ENCODE data around the gene DNAAF1. TPM values are rescaled to one million over a fixed set of nuclear protein-coding genes. Genes with fewer than 3 reads are reported as not detected.
"Not testable (repeated sequence)": the region's sequence is repeated elsewhere in the genome, so short reads cannot be mapped to it uniquely, and the experiment has no call there.

The DNAAF1 gene
- total RNA-seq, 1 donor from 2014 or later: not detected

DNA sequence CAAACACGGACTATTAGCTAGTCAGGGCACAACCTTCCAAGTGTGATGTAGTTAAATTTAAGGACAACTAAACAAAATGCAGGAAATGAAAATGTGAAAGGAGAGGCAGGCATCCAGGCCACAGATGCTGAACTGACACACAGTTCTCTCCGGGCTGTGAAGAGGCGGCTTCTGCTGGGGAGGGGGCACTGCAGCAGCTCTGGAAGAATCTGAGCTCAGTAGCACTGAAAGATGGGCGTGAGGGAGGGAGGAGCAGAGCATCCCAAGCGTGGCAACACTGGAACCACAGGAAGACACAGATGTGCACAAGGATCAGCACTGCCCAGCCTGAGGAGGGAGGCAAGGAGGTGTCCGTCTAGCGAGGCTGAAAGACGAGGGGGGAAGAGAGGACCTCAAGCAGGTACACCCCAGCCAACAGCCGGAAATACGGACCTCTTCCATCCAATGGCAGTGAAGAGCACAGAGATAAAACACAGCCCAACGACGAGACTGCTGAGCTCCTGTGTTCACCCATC is 39.8 kb upstream of the DNAAF1 start:
- DNase-seq (ENCODE audit: low read depth): no peak
- no peak overlapping the region for H3K4me3 ChIP-seq (ENCODE audit: low read depth, low read length)
- TF ChIP-seq, protein P1, sequence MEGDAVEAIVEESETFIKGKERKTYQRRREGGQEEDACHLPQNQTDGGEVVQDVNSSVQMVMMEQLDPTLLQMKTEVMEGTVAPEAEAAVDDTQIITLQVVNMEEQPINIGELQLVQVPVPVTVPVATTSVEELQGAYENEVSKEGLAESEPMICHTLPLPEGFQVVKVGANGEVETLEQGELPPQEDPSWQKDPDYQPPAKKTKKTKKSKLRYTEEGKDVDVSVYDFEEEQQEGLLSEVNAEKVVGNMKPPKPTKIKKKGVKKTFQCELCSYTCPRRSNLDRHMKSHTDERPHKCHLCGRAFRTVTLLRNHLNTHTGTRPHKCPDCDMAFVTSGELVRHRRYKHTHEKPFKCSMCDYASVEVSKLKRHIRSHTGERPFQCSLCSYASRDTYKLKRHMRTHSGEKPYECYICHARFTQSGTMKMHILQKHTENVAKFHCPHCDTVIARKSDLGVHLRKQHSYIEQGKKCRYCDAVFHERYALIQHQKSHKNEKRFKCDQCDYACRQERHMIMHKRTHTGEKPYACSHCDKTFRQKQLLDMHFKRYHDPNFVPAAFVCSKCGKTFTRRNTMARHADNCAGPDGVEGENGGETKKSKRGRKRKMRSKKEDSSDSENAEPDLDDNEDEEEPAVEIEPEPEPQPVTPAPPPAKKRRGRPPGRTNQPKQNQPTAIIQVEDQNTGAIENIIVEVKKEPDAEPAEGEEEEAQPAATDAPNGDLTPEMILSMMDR (conservative IDR thresholded peaks at IDR 0.05; ENCODE audit: low read depth, low read length): no peak

DNA sequence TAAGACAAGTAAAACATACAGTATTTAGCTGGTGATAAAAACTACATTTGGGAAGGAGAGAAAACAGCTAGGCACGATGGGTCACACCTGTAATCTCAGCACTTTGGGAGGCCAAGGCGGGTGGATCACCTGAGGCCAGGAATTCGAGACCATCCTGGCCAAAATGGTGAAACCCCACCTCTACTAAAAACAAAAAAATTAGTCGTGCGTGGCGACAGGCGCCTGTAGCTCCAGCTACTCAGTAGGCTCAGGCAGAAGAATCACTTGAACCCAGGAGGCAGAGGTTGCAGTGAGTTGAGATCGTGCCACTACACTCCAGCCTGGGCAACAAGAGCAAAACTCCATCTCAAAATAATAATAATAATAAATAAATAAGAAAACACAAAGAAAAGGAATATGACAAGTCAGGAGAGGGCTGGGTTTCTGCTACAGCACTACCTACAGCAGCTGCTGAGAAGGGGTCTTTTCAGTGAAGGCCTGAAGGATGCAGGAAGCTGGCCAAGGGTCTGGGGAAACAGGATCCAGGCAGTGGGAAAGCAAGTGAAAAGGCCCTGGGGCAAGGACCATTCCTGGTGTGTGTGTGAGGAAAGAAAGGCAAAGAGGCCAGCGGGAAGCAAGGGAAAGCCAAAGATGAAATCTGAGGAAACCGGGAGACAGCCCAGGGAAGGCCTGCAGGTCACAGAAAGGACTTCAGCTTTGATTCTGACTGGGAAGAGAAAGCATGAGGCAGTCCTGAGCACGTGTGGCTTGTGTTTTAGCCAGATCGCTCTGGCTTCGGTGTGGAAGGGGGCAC is 39.0 kb upstream of the DNAAF1 start:
- no peak for DNase-seq (ENCODE audit: low read depth)
- TF ChIP-seq, protein P1 (conservative IDR thresholded peaks at IDR 0.05; ENCODE audit: low read depth, low read length): no peak
- H3K4me3 ChIP-seq (ENCODE audit: low read depth, low read length): no peak overlapping the region

DNA sequence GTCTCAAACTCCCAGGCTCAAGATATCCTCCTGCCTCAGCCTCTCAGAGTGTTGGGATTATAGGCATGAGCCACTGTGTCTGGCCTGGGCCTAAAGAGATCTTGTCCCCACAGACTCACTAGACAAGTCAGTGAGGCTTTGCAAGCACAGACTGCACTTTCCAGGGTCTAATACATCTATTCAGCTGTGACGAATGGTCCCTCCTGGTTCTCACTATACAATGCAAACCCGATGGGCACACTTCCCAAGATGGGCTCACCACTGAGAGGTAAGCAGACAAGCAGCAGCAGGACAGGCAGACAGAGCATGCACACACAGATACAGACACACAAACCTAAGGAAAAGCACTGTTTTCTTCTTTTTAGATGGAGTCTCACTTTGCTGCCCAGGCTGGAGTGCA is 37.2 kb upstream of the DNAAF1 start:
- DNase-seq (ENCODE audit: low read depth): no peak
- TF ChIP-seq, protein P1 (conservative IDR thresholded peaks at IDR 0.05; ENCODE audit: low read depth, low read length): no peak
- H3K4me3 ChIP-seq (ENCODE audit: low read depth, low read length): no peak overlapping the region

DNA sequence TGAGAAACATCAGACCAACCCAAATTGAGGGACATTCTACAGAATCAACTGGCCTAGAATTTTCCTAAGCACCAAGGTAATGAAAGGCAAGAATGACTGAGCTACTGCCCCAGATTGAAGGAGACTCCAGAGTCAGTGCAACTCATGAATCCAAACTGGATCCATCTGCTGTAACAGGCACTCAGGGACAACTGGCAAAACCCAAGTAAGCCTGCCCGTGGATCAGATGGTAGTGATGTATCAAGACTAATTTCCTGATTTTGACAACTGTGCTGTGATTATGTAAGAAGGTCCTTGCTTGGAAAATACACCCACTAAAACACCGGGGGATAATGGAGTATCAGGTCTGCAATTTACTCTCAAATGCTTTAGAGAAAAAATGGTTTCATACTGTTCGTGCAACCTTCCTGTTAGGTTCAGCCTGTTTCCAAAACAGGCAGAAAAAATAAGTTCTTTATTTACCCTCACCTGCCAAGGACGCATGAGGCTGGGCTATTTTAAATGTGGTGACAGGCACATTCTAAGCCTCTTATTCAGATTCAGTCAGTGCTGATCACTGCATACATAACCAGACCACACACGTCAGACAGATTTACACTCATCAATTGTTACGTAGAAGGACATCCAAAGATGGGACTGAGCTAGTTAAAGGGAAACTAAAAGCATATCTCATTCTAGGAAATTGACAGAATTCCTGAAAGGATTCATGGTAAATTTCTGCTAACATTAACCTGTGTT is 35.3 kb upstream of the DNAAF1 start:
- DNase-seq (ENCODE audit: low read depth): no peak
- TF ChIP-seq, protein P1 (conservative IDR thresholded peaks at IDR 0.05; ENCODE audit: low read depth, low read length): no peak

DNA sequence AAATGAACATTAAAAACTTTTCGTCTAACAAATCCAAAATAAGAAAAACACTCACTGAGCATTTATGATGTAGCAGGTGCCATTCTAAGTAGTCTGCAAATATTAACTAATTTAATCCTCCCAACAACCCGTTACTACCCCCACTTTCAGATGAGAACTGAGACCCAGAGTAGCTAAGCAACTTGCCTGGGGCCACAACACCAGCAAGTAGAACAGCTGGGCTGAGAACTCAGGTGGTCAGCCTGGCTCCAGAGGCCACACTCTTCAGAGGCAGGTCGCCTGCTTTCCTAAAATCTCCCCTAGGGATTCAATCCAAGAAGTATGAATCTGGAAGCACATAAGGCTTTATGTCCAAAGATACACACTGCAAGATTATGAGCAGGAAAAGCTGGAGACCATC is 34.6 kb upstream of the DNAAF1 start:
- no peak overlapping the region for H3K4me3 ChIP-seq (ENCODE audit: low read depth, low read length)
- TF ChIP-seq, protein P1 (conservative IDR thresholded peaks at IDR 0.05; ENCODE audit: low read depth, low read length): no peak
- DNase-seq (ENCODE audit: low read depth): no peak

More for the DNA sequence above, 35.3 kb upstream of the DNAAF1 start:
- H3K4me3 ChIP-seq (ENCODE audit: low read depth, low read length): no peak overlapping the region

DNA sequence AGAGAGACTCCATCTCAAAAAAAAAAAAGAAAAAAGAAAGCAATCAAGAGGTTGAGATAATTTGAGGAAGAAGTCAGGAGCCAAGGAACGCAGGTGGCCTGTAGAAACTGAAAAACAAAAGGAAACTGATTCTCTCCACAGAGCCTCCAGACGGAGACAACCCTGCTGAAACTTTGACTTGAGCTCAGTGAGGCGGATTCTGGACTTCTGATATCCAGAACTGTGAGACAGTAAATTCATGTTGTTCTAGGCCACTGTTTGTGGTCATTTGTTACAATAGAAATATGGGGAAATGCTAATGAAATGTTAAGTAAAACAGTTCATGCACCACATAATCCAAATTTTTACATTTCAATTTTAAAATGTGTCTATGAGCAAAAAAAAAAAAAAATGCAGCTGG is 33.6 kb upstream of the DNAAF1 start:
- TF ChIP-seq, protein P1 (conservative IDR thresholded peaks at IDR 0.05; ENCODE audit: low read depth, low read length): no peak
- no peak overlapping the region for H3K4me3 ChIP-seq (ENCODE audit: low read depth, low read length)
- DNase-seq (ENCODE audit: low read depth): no peak

DNA sequence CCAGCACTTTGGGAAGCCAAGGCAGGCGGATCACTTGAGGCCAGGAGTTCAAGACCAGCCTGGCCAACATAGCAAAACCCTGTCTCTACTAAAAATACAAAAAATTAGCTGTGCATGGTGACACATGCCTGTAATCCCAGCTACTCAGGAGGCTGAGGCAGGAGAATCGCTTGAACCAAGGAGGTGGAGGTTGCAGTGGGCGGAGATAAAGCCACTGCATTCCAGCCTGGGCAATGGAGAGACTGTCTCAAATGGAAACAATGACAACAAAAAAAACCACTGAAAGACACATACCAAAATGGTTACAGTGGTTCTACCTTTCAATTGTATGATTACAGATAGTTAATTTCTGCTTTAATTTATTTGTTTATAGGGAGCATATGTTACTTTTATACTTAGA is 33.2 kb upstream of the DNAAF1 start:
- not testable (repeated sequence) for DNase-seq (ENCODE audit: low read depth)

More for the DNA sequence above, 33.2 kb upstream of the DNAAF1 start:
- H3K4me3 ChIP-seq (ENCODE audit: low read depth, low read length): not testable (repeated sequence)
